Measurements from ENCODE around the gene MPRIP.

DNA sequence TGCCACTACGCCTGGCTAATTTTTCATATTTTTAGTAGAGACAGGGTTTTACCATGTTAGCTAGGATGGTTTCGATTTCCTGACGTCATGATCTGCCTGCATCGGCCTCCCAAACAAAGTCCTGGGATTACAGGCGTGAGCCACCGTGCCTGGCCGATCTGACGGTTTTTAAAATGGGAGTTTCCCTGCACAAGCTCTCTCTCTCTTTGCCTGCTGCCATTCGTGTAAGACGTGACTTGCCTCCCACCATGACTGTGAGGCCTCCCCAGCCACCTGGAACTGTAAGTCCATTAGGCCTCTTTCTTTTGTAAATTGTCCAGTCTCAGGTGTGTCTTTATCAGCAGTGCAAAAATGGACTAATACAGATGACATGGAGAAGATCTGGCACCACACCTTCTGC is 199.4 kb downstream of the MPRIP start:
- no peak for TF ChIP-seq ZFP30 (CRISPR knock-in tag; IDR thresholded peaks at IDR 0.05)
- TF ChIP-seq TOX (CRISPR knock-in tag; IDR thresholded peaks at IDR 0.05; ENCODE audit: borderline replicate concordance): no peak
- TF ChIP-seq RARB (CRISPR knock-in tag; IDR thresholded peaks at IDR 0.05): no peak

Data from SK-N-SH treated with all-trans-retinoic acid at 6 μM for 48 hours (cell line).